ENCODE measurements around the gene S100A10. TPM values are rescaled to one million over a fixed set of nuclear protein-coding genes. Genes with fewer than 3 reads are reported as not detected.

The S100A10 gene
- total RNA-seq, 1 experiment from 2014 or later, result 160 TPM

DNA sequence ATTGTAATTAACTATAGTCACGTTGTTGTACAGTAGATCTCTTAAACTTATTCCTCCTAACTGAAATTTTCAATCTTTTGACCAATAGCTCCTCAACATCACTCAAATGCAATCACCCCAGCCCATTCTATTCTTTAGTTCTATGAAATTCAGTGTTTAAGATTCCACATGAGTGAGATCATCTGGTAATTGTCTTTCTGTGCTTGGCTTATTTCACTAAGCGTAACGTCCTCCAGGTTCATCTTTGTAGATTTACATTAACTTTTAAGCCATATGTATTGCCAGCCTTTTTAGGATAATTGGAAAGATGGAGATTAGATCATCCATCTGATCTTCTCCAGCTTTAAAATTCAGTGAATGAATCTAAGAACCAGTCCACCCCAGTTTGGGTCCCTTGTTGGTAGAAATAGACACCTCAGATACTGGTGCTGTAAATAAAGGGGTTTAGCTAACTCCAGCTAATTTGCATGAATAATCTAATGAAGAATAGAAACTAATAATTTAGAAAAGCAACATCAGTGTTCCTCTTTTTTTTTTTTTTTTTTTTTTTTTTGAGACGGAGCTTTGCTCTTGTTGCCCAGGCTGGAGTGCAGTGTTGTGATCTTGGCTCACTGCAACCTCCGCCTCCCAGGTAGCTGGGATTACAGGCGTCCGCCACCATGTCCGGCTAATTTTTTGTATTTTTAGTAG, 7.0 kb downstream of the S100A10 start:
- Histone ChIP-seq H2BK5ac (ENCODE audit: insufficient read length, low read length) (no peak overlapping the region), H2AK5ac (ENCODE audit: insufficient read length, low read length) (no peak overlapping the region), H2BK20ac (ENCODE audit: low read depth, low read length, poor library complexity, severe bottlenecking) (no peak overlapping the region), H3K4ac (ENCODE audit: low read depth, low read length) (no peak overlapping the region), H3K79me2 (ENCODE audit: insufficient read depth, low read length) (peaks cover 17% of the 10 kb centered on the region), H3K9me3 (ENCODE audit: control insufficient read depth, low read depth, low read length) (no peaks in the 10 kb centered on the region), H3K79me1 (ENCODE audit: insufficient read depth, low read depth, low read length, poor library complexity, severe bottlenecking) (no peaks in the 10 kb centered on the region), H3K18ac (ENCODE audit: insufficient read length, low read depth, low read length) (no peak overlapping the region), H3K23ac (ENCODE audit: insufficient read length, low read depth, low read length) (no peak overlapping the region), H3K4me1 (ENCODE audit: insufficient read depth, low read length) (peaks cover 11% of the 10 kb centered on the region; the same call in 1 of the 2 replicates), H2BK120ac (ENCODE audit: low read depth, low read length, poor library complexity, severe bottlenecking) (no peak overlapping the region), H4K5ac (ENCODE audit: insufficient read length, low read depth, low read length) (no peak overlapping the region), H3K56ac (ENCODE audit: insufficient read length, low read depth, low read length) (no peak overlapping the region), H2BK15ac (ENCODE audit: low read depth, low read length) (no peak overlapping the region), H4K20me1 (ENCODE audit: control insufficient read depth, insufficient read depth, insufficient read length) (no peaks in the 10 kb centered on the region), H2AFZ (ENCODE audit: low read length) (no peak overlapping the region), H3K14ac (ENCODE audit: insufficient read depth, low read length) (no peak overlapping the region), H4K8ac (replicated peaks; ENCODE audit: insufficient read length, low read depth, low read length) (no peak overlapping the region), H3K9ac (ENCODE audit: extremely low read depth, insufficient read length, low read length) (no peak overlapping the region), H3K27me3 (ENCODE audit: insufficient read depth, low read length) (no peaks in the 10 kb centered on the region), H2BK12ac (ENCODE audit: insufficient read length, low read depth, low read length) (no peak overlapping the region), H3T11ph (ENCODE audit: low read length) (no peak overlapping the region), H3K4me2 (ENCODE audit: insufficient read depth, insufficient read length, low read length) (no peak overlapping the region), H3K27ac (ENCODE audit: insufficient read length, low read depth, low read length) (no peak overlapping the region), H3K23me2 (ENCODE audit: insufficient read length, low read depth, low read length, poor library complexity, severe bottlenecking) (no peaks in the 10 kb centered on the region), H4K91ac (ENCODE audit: insufficient read length, low read depth, low read length) (no peak overlapping the region)
- H3K36me3 Mint-ChIP-seq (ENCODE audit: insufficient read depth in 1 of 3, low read depth in 3 of 3), result peaks cover 0 to 37% (median 17%) of the 10 kb centered on the region in 3 experiments; a peak in 6 of 7 replicates
- peaks cover 23 to 35% of the 10 kb centered on the region in 2 experiments for H3K4me1 Mint-ChIP-seq
- TF ChIP-seq, protein P1, sequence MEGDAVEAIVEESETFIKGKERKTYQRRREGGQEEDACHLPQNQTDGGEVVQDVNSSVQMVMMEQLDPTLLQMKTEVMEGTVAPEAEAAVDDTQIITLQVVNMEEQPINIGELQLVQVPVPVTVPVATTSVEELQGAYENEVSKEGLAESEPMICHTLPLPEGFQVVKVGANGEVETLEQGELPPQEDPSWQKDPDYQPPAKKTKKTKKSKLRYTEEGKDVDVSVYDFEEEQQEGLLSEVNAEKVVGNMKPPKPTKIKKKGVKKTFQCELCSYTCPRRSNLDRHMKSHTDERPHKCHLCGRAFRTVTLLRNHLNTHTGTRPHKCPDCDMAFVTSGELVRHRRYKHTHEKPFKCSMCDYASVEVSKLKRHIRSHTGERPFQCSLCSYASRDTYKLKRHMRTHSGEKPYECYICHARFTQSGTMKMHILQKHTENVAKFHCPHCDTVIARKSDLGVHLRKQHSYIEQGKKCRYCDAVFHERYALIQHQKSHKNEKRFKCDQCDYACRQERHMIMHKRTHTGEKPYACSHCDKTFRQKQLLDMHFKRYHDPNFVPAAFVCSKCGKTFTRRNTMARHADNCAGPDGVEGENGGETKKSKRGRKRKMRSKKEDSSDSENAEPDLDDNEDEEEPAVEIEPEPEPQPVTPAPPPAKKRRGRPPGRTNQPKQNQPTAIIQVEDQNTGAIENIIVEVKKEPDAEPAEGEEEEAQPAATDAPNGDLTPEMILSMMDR (conservative IDR thresholded peaks at IDR 0.05), result no peak
- DNase-seq, result no peak
- no peak overlapping the region for H3K4me3 Mint-ChIP-seq
- no CpG with 5 or more reads among the region's 8 CpGs for WGBS (ENCODE audit: extremely low coverage, insufficient read length, low lambda C conversion rate)
- H3K27me3 Mint-ChIP-seq (ENCODE audit: low read depth), result no peaks in the 10 kb centered on the region
- no peak overlapping the region for H3K27ac Mint-ChIP-seq
- H3K9me3 Mint-ChIP-seq, result no peaks in the 10 kb centered on the region

Measured in H9 (cell line).